PC-3 (cell line): ENCODE measurements around the gene RAD21L1. TPM values are rescaled to one million over a fixed set of nuclear protein-coding genes. Genes with fewer than 3 reads are reported as not detected.

ENCODE experiments used
- ATAC-seq: fragments of 200-7000 bp; cut with Tn5 transposase; 2 replicates; pipeline ENCODE4 v1.9.1; 2020; ENCODE audit warnings: mild to moderate bottlenecking, moderate library complexity
- BruUV-seq: library from RNA; stranded (reverse); fragments of 400-500 nt; replicated peaks from 2 replicates; lab custom pipeline; 2021; lab: Mats Ljungman, UMichigan
- CTCF ChIA-PET: fragments of 300-600 bp; sonication (Branson Sonifier 250); formaldehyde crosslinking; loops from one replicate; lab custom pipeline; 2022; ENCODE audit warnings: antibody characterized with exemption; lab: Charles Lee
- POLR2A ChIA-PET: fragments of 300-600 bp; sonication (Branson Sonifier 250); formaldehyde crosslinking; loops from one replicate; lab custom pipeline; 2022; ENCODE audit warnings: antibody characterized with exemption; ENCODE audit not compliant: unreplicated experiment; lab: Charles Lee
- DNase-seq: peaks from one replicate; pipeline ENCODE4 v3.0.0-alpha.2; 2015
- H2AFZ ChIP-seq: fragments of 300-600 bp; sonication (generic); 2 replicates; pipeline ENCODE4 v1.6.0; 2016; ENCODE audit warnings: antibody characterized with exemption, low read length
- H3F3A ChIP-seq: fragments of 300-600 bp; sonication (generic); one replicate; pipeline ENCODE4 v1.6.0; 2017; ENCODE audit warnings: antibody characterized with exemption, low read length, control low read depth, mild to moderate bottlenecking; ENCODE audit not compliant: unreplicated experiment
- H3K27ac ChIP-seq: fragments of 300-600 bp; sonication (generic); 2 replicates; pipeline ENCODE4 v1.5.1; 2016; ENCODE audit warnings: mild to moderate bottlenecking, low read length
- H3K27me3 ChIP-seq: fragments of 300-600 bp; sonication (generic); 2 replicates; pipeline ENCODE4 v1.6.1; 2016; ENCODE audit warnings: low read length, mixed read lengths
- H3K36me3 ChIP-seq: fragments of 300-600 bp; sonication (generic); 2 replicates; pipeline ENCODE4 v1.6.1; 2016; ENCODE audit warnings: low read depth, mixed run types, low read length, mixed read lengths
- H3K4me1 ChIP-seq: fragments of 300-600 bp; sonication (generic); 2 replicates; pipeline ENCODE4 v1.5.1; 2016; ENCODE audit warnings: low read length; ENCODE audit not compliant: insufficient read depth
- H3K4me2 ChIP-seq: fragments of 300-600 bp; sonication (generic); 2 replicates; pipeline ENCODE4 v1.6.0; 2016; ENCODE audit warnings: low read length
- H3K4me3 ChIP-seq: fragments of 300-600 bp; sonication (generic); 2 replicates; pipeline ENCODE4 v1.5.1; 2016; ENCODE audit warnings: mild to moderate bottlenecking, low read length, mixed read lengths
- H3K79me2 ChIP-seq: fragments of 300-600 bp; sonication (generic); 2 replicates; pipeline ENCODE4 v1.6.1; 2017; ENCODE audit warnings: low read length, mixed read lengths
- H3K9ac ChIP-seq: fragments of 300-600 bp; sonication (generic); 2 replicates; pipeline ENCODE4 v1.6.0; 2016; ENCODE audit warnings: mild to moderate bottlenecking, low read length
- H3K9me2 ChIP-seq: fragments of 300-600 bp; sonication (generic); replicated peaks from 2 replicates; pipeline ENCODE4 v1.6.1; 2016; ENCODE audit warnings: mixed run types, low read length, mixed read lengths
- H3K9me3 ChIP-seq: fragments of 300-600 bp; sonication (generic); 2 replicates; pipeline ENCODE4 v1.6.1; 2016; ENCODE audit warnings: low read length, mixed read lengths
- H4K20me1 ChIP-seq: fragments of 300-600 bp; sonication (generic); 2 replicates; pipeline ENCODE4 v1.6.1; 2016; ENCODE audit warnings: low read length, mixed read lengths
- EZH2 ChIP-seq: fragments of 300-600 bp; sonication (generic); IDR thresholded peaks from one replicate; pipeline ENCODE4 v1.6.1; 2017; ENCODE audit warnings: antibody characterized with exemption, mild to moderate bottlenecking, low read length; ENCODE audit not compliant: unreplicated experiment
- EZH2phosphoT487 ChIP-seq: fragments of 300-600 bp; sonication (generic); IDR thresholded peaks from 2 replicates; pipeline ENCODE4 v1.6.1; 2018; ENCODE audit warnings: mild to moderate bottlenecking, antibody characterized with exemption, low read length, borderline replicate concordance
- intact Hi-C: fragments of 100-400 bp; cut with micrococcal nuclease; formaldehyde crosslinking; loops from 2 replicates; pipeline ENCODE4 v1.9.0; 2023
- total RNA-seq: library from RNA; depleted of rRNA; stranded (reverse); fragments of >200 nt; gene quantifications from 2 replicates; pipeline ENCODE4 v1.2.3, GENCODE V29; 2014; rRNA removed
- TF ChIP-seq, protein P1 (sequence below): fragments of 300-600 bp; sonication (generic); conservative IDR thresholded peaks from 2 replicates; pipeline ENCODE4 v1.5.1; 2017; ENCODE audit warnings: antibody characterized with exemption, low read depth, mild to moderate bottlenecking, low read length

The RAD21L1 gene
- total RNA-seq, 1 experiment from 2014 or later: 0.11 TPM

DNA sequence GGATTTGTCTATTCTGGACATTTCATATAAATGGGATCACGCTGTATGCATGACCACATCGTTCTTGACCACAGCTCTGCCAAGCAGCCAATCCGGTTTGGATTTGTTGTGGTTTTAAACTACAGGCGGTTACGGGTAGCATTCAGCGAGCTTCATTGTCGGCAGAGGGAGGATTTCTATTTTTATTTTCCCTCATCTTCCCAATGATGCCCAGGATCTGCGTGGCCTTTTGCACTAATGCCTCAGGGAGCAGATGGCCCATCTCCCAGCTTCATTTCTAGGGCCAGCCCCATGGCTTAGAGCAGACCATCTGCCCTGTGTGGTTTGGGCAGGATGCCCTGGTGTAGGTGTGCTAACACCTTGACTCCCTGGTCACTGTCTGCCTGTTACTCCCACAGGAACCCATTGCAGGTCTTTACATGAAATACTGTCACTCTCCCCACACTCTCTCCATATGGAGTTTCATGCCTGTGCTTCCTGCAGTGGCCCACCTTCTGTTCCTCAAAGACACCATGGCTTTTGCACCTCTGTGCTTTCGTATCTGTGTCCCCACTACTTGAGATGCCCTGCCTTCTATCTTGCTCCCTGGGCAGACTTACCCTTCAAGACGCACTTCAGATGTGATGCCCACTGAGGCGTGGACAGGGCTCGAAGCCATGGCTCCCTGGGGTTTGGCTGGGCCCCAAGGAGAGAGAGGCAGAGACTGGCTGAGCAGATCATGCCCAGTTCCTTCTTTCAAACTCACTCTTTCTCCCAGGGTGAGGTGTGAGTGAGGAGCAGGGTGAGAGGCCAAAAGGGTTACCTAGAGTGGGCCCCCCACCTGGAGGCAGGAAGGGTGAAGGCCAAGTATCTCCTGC, 77.1 kb downstream of the RAD21L1 start:
- Histone ChIP-seq H3K4me1 (peaks cover 13% of the 10 kb centered on the region), H3K27me3 (no peaks in the 10 kb centered on the region), H3K27ac (no peak overlapping the region), H3K79me2 (no peaks in the 10 kb centered on the region), H3K9me2 (no peaks in the 10 kb centered on the region), H3K9me3 (no peaks in the 10 kb centered on the region), H3K9ac (no peak overlapping the region), H3K4me2 (no peak overlapping the region), H2AFZ (no peak overlapping the region), H3F3A (no peaks in the 10 kb centered on the region), H4K20me1 (no peaks in the 10 kb centered on the region), H3K4me3 (no peak overlapping the region), H3K36me3 (0 out of 2 replicates have a peak, but pooled peaks cover 4% of the 10 kb centered on the region)
- POLR2A ChIA-PET: no interaction called here
- no TSS peak for BruUV-seq
- DNase-seq: no peak
- ATAC-seq: no peak; the same call in 1 of the 2 replicates
- CTCF ChIA-PET: interaction anchor here (0.6 kb wide), 2 partner anchors 182 to 1210 kb away, joined by 3 to 4 read pairs; no protein-coding TSS in a partner anchor
- intact Hi-C loops: no loop called here
- TF ChIP-seq, protein P1, sequence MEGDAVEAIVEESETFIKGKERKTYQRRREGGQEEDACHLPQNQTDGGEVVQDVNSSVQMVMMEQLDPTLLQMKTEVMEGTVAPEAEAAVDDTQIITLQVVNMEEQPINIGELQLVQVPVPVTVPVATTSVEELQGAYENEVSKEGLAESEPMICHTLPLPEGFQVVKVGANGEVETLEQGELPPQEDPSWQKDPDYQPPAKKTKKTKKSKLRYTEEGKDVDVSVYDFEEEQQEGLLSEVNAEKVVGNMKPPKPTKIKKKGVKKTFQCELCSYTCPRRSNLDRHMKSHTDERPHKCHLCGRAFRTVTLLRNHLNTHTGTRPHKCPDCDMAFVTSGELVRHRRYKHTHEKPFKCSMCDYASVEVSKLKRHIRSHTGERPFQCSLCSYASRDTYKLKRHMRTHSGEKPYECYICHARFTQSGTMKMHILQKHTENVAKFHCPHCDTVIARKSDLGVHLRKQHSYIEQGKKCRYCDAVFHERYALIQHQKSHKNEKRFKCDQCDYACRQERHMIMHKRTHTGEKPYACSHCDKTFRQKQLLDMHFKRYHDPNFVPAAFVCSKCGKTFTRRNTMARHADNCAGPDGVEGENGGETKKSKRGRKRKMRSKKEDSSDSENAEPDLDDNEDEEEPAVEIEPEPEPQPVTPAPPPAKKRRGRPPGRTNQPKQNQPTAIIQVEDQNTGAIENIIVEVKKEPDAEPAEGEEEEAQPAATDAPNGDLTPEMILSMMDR: no peak
- TF ChIP-seq EZH2 (no peak), EZH2phosphoT487 (no peak)

DNA sequence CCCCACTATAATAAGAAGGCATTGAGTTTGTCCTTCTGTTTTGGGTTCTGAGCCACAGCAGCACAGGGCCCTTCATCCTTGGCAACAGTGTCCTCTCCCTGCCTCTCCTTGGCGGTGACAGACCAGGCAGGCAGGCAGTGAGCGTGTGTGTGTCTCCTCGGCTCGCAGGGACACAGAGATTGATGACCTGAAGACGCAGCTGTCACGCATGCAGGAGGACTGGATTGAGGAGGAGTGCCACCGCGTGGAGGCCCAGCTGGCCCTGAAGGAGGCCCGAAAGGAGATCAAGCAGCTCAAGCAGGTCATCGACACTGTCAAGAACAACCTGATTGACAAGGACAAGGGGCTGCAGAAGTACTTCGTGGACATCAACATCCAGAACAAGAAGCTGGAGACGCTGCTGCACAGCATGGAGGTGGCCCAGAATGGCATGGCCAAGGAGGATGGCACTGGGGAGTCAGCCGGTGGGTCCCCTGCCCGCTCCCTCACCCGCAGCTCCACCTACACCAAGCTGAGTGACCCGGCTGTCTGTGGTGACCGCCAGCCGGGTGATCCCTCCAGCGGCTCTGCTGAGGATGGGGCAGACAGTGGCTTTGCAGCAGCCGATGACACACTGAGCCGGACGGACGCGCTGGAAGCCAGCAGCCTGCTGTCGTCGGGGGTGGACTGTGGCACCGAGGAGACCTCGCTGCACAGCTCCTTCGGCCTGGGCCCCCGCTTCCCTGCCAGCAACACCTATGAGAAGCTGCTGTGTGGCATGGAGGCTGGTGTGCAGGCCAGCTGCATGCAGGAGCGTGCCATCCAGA, 79.1 kb downstream of the RAD21L1 start:
- intact Hi-C loops: no loop called here
- H3K79me2 ChIP-seq: no peaks in the 10 kb centered on the region
- no peak for DNase-seq
- H3K9me2 ChIP-seq: no peaks in the 10 kb centered on the region
- H3K36me3 ChIP-seq: no peaks in the 10 kb centered on the region
- H3K27ac ChIP-seq: no peak overlapping the region
- peaks cover 13% of the 10 kb centered on the region for H3K4me1 ChIP-seq
- no peaks in the 10 kb centered on the region for H3K9me3 ChIP-seq
- H3K27me3 ChIP-seq: no peaks in the 10 kb centered on the region
- H4K20me1 ChIP-seq: no peaks in the 10 kb centered on the region
- TF ChIP-seq, protein P1: no peak
- TF ChIP-seq EZH2phosphoT487: no peak
- TF ChIP-seq EZH2: no peak
- no peak overlapping the region for H2AFZ ChIP-seq
- no peak overlapping the region for H3K4me2 ChIP-seq
- CTCF ChIA-PET: no interaction called here
- no peak overlapping the region for H3K4me3 ChIP-seq
- POLR2A ChIA-PET: no interaction called here
- no peaks in the 10 kb centered on the region for H3F3A ChIP-seq
- no TSS peak for BruUV-seq
- no peak overlapping the region for H3K9ac ChIP-seq
- ATAC-seq: no peak

Other genes starting within 250 kb of the RAD21L1 start
- gene RSPO4, start 223.7 kb upstream of the RAD21L1 start, total RNA-seq: not detected in 2 replicates
- gene PSMF1, start 107.4 kb upstream of the RAD21L1 start, total RNA-seq: 60.8 and 82.1 TPM in 2 replicates
- gene TMEM74B, start 41.1 kb upstream of the RAD21L1 start, total RNA-seq: 6.3 and 18.4 TPM in 2 replicates
- gene C20orf202, start 22.6 kb upstream of the RAD21L1 start, total RNA-seq: not detected in 2 replicates
- 21.4 and 24.9 TPM in 2 replicates for gene SNPH, start 40.2 kb downstream of the RAD21L1 start, total RNA-seq
- 14.4 and 25.5 TPM in 2 replicates for gene SDCBP2, start 103.1 kb downstream of the RAD21L1 start, total RNA-seq
- gene FKBP1A, start 167.0 kb downstream of the RAD21L1 start, total RNA-seq: 178 and 198 TPM in 2 replicates
- gene NSFL1C, start 240.8 kb downstream of the RAD21L1 start, total RNA-seq: 170 and 217 TPM in 2 replicates